D721Med (cell line): Measurements from ENCODE around the gene RAB1B.
"Not testable (repeated sequence)": the region's sequence is repeated elsewhere in the genome, so short reads cannot be mapped to it uniquely, and the experiment has no call there.

ENCODE experiments used
- DNase-seq: peaks from one replicate; pipeline ENCODE4 v3.0.0; 2011; ENCODE audit warnings: low spot score; ENCODE audit not compliant: insufficient read length
- FAIRE-seq: peaks from 2 replicates; lab custom pipeline; 2011; peaks lifted over from hg19 to GRCh38; lab: Jason Lieb, UNC
- CTCF ChIP-seq: IDR thresholded peaks from 2 replicates; pipeline ENCODE4 v1.5.1; 2012; ENCODE audit warnings: mild to moderate bottlenecking, control low read depth; ENCODE audit not compliant: insufficient read depth; ENCODE audit errors: missing control alignments

Gene RAB1B

GRCh38 chr11:66310324-66310723 lies 41.9 kb downstream of the RAB1B start:
- FAIRE-seq (no peak), DNase-seq (no peak)
- TF ChIP-seq CTCF: no peak

GRCh38 chr11:66310803-66311440 lies 42.5 kb downstream of the RAB1B start:
- not testable (repeated sequence) for FAIRE-seq, DNase-seq

- TF ChIP-seq CTCF: no peak
- FAIRE-seq (no peak), DNase-seq (no peak)
Observed at GRCh38 chr11:66311470-66311964, 43.1 kb downstream of the RAB1B start.

GRCh38 chr11:66311965-66312548 lies 43.6 kb downstream of the RAB1B start:
- FAIRE-seq: no peak
- TF ChIP-seq CTCF: peak; percentile 76
- DNase-seq: peak; percentile 75

- no peak for TF ChIP-seq CTCF
- FAIRE-seq (no peak), DNase-seq (peak; percentile 86)
Observed at GRCh38 chr11:66312549-66313320, 44.3 kb downstream of the RAB1B start.

- TF ChIP-seq CTCF: peak; percentile 10
- DNase-seq (no peak), FAIRE-seq (no peak)
Observed at GRCh38 chr11:66313321-66314185, 45.1 kb downstream of the RAB1B start.

- FAIRE-seq (no peak), DNase-seq (no peak)
- TF ChIP-seq CTCF: no peak
Observed at GRCh38 chr11:66314186-66314501, 45.7 kb downstream of the RAB1B start.
